ENCODE measurements around the gene COPA.

- no peak for TF ChIP-seq EZH2 (IDR thresholded peaks at IDR 0.05)
- no peak for TF ChIP-seq POLR2AphosphoS5 (IDR thresholded peaks at IDR 0.05; ENCODE audit: borderline replicate concordance, low read depth, low read length)
These were observed 86.5 kb downstream of the COPA start for GRCh38 chr1:160256396-160257046.
